ENCODE results near the gene VPS4A. TPM values are rescaled to one million over a fixed set of nuclear protein-coding genes. Genes with fewer than 3 reads are reported as not detected.

VPS4A gene
- total RNA-seq, 1 donor from 2014 or later: 28.9 TPM

DNA sequence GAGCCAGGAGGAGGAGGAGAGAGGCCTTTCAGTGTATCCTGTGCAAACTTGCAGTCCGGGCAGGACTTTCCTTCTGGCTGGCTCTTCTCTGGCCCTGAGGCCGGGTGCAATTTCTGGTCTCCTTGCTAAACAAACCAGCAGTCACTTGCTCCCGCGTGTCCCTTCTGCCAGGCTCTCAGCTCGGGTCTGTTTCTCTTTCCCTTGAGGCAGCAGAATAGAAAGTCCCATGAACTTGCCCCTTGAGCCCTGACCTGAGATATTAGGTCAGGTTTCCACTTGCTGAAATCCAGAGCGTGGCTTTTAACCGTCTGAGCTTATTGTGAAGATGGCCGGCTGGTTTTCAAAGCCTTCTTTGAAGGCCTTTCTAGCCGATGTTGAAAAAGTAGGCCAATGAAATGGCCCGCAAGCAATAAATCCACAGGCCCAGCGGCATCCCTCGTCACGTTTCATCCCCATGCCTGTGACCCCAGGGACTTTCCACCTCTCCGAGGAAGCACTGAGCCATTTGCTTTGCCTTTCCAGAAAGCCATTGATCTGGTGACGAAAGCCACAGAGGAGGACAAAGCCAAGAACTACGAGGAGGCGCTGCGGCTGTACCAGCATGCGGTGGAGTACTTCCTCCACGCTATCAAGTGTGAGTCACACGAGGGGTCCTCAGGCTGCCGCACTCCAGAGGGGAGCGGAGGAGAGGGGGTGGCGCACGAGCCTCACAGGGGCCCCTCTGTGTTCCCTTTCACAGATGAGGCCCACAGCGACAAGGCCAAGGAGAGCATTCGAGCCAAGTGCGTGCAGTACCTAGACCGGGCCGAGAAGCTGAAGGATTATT lies 4.5 kb downstream of the VPS4A start:
- TF ChIP-seq, protein P1, sequence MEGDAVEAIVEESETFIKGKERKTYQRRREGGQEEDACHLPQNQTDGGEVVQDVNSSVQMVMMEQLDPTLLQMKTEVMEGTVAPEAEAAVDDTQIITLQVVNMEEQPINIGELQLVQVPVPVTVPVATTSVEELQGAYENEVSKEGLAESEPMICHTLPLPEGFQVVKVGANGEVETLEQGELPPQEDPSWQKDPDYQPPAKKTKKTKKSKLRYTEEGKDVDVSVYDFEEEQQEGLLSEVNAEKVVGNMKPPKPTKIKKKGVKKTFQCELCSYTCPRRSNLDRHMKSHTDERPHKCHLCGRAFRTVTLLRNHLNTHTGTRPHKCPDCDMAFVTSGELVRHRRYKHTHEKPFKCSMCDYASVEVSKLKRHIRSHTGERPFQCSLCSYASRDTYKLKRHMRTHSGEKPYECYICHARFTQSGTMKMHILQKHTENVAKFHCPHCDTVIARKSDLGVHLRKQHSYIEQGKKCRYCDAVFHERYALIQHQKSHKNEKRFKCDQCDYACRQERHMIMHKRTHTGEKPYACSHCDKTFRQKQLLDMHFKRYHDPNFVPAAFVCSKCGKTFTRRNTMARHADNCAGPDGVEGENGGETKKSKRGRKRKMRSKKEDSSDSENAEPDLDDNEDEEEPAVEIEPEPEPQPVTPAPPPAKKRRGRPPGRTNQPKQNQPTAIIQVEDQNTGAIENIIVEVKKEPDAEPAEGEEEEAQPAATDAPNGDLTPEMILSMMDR (IDR thresholded peaks at IDR 0.05): no peak
- Histone ChIP-seq H3K27ac (no peak overlapping the region), H3K4me1 (peaks cover 15% of the 10 kb centered on the region), H3K4me3 (no peak overlapping the region), H3K9me3 (no peaks in the 10 kb centered on the region), H3K36me3 (peaks cover 66% of the 10 kb centered on the region), H3K27me3 (no peaks in the 10 kb centered on the region)
- DNase-seq: no peak
- intact Hi-C loops (cut with DNase I): no loop called here
- ATAC-seq: no peak

DNA sequence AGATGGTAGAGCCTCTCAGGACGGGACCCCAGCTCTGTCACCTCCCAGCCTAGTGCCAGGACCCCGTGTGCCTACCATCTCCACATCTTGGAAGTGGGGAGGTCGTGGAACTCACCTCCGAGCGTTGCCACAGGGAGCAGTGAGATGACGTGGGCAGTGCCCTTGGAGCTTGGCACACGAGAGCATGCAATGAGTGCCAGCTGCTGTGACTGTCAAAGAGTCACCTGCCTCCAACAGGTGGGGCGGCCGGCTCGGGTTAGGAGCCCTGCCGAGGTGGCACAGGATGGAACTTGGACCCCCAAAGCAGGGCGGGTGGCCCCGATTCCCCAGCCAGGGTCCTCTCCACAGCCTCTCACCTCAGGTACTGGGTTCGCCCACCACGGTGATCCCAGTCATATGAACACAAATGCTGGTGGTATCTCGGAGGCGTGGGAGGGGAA lies 5.5 kb downstream of the VPS4A start:
- Histone ChIP-seq H3K9me3 (no peaks in the 10 kb centered on the region), H3K36me3 (peaks cover 76% of the 10 kb centered on the region), H3K27me3 (no peaks in the 10 kb centered on the region), H3K4me3 (no peak overlapping the region), H3K27ac (no peak overlapping the region), H3K4me1 (peaks cover 15% of the 10 kb centered on the region)
- TF ChIP-seq, protein P1 (IDR thresholded peaks at IDR 0.05): no peak
- intact Hi-C loops (cut with DNase I): no loop called here
- DNase-seq (no peak), ATAC-seq (no peak)

DNA sequence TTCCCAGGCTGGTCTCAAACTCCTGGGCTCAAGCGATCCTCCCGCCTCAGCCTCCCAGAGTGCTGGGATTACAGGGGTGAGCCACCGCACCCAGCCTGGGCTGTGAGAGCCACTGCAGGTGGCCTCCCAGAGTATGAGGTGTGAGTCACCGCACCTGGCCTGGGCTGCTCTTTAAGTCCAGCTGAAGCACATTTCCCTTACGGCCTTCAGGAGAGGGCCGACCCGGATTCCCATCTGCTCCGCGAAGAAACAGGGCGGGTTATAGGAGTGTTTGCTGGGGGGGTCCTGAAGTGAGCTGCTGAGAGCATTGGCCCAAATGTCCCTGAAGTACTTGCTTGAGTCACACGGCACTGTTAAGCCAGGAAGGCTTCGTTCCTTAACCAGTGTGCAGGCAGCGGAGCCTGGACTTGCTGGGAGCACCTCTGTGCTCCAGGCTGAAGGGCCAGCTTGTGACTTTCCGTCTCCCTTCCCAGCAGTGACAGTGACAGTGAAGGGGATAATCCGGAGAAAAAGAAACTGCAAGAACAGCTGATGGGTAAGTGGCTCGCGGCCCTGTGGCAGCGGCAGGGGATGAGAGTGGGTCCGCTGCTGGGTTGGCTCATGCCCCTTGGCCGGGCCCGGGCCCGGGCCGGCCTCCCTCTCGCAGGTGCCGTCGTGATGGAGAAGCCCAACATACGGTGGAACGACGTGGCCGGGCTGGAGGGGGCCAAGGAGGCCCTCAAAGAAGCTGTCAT lies 7.2 kb downstream of the VPS4A start:
- intact Hi-C loops (cut with DNase I): no loop called here
- Histone ChIP-seq H3K4me1 (peaks cover under 1% of the 10 kb centered on the region), H3K27ac (no peak overlapping the region), H3K9me3 (no peaks in the 10 kb centered on the region), H3K27me3 (no peaks in the 10 kb centered on the region), H3K36me3 (peaks cover 93% of the 10 kb centered on the region), H3K4me3 (no peak overlapping the region)
- ATAC-seq (peak; percentile 64), DNase-seq (peak; percentile 62)
- TF ChIP-seq, protein P1 (IDR thresholded peaks at IDR 0.05): no peak

DNA sequence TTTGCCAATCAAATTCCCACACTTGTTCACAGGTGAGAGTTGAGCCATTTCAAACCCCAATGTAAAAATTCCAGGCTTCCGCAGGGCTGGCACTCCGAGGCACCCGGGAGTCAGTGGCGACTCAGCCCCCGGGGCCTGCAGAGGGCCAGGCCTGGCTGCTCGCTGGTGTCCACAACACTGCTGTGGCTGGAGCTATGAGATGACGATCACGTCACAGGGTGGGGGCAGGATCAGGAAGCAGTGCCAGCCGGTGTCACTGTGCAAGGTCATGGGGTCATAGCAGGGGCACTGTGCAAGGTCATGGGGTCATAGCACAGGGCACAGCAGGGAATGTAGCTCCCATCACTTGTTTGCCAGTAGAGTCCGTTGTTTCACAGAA lies 7.8 kb downstream of the VPS4A start:
- Histone ChIP-seq H3K9me3 (no peaks in the 10 kb centered on the region), H3K27ac (no peak overlapping the region), H3K36me3 (peaks cover 98% of the 10 kb centered on the region), H3K4me3 (no peak overlapping the region), H3K27me3 (no peaks in the 10 kb centered on the region), H3K4me1 (peaks cover under 1% of the 10 kb centered on the region)
- TF ChIP-seq, protein P1 (IDR thresholded peaks at IDR 0.05): no peak
- ATAC-seq (no peak), DNase-seq (peak; percentile 44)
- intact Hi-C loops (cut with DNase I): no loop called here

DNA sequence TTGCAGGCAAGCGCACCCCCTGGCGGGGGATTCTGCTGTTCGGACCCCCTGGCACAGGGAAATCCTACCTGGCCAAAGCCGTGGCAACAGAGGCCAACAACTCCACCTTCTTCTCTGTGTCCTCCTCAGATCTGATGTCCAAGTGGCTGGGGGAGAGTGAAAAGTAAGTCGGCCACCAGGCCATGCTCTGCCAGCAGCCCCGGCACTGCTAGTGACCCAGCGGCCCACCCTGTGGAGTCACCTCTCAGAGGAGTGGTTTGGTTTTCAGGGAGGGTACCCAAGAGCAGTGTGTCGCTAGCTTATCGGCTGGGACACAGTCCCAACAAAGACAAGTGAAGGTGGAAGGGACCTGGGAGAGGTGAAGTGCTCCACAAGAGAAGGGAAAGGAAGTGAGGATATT lies 8.2 kb downstream of the VPS4A start:
- TF ChIP-seq, protein P1 (IDR thresholded peaks at IDR 0.05): no peak
- no peak overlapping the region for H3K4me3 ChIP-seq
- H3K27ac ChIP-seq: no peak overlapping the region
- no peaks in the 10 kb centered on the region for H3K27me3 ChIP-seq
- ATAC-seq (no peak), DNase-seq (peak; percentile 51)
- peaks cover 5% of the 10 kb centered on the region for H3K4me1 ChIP-seq
- H3K36me3 ChIP-seq: peaks cover 100% of the 10 kb centered on the region
- no peaks in the 10 kb centered on the region for H3K9me3 ChIP-seq
- intact Hi-C loops (cut with DNase I): no loop called here
